HG03103 (cell line): ENCODE measurements around the gene CHMP1B.
"Not testable (repeated sequence)": the region's sequence is repeated elsewhere in the genome, so short reads cannot be mapped to it uniquely, and the experiment has no call there.

ENCODE experiments used
- ATAC-seq: cut with Tn5 transposase; IDR thresholded peaks from one replicate; pipeline ENCODE4 v1.9.1; 2021; ENCODE audit warnings: low read depth; ENCODE audit not compliant: unreplicated experiment

CHMP1B gene

DNA sequence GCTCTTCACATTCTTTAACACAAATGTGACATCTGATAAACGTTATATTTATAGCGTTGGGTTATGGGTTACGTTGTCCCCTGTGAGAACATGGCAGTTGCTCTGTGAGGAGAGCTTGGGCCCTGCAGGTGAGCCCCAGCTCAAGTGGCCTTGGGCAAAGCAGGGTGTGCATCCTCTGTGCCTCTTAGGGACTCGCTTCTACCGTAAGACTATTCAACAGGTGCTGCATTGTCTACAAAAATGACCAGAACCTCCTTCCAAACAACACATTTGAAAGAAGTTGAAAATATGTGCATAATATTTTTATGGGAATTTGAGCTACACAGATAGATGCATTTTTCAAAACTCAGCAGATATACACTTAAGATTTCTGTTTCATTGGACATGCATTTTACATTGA, 16.4 kb upstream of the CHMP1B start:
- ATAC-seq: no peak

DNA sequence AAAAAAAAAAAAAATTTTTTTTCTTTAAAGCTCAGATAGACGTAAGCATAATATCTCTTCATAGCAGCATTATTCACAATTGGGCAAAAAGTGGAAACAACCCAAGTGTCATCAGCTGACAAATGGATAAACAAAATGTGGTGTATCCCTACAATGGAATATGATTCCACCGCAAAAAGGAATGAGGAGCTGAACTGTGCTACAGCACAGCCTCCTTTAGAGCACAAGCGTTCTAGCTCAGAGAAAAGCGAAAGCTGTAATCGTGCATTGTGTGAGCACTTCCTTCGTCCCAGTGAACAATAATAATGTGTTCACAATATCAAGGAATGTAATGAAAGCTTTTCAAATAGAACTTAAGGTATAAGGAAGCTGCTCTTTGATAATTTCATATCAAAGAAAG, 11.7 kb upstream of the CHMP1B start:
- no peak for ATAC-seq

DNA sequence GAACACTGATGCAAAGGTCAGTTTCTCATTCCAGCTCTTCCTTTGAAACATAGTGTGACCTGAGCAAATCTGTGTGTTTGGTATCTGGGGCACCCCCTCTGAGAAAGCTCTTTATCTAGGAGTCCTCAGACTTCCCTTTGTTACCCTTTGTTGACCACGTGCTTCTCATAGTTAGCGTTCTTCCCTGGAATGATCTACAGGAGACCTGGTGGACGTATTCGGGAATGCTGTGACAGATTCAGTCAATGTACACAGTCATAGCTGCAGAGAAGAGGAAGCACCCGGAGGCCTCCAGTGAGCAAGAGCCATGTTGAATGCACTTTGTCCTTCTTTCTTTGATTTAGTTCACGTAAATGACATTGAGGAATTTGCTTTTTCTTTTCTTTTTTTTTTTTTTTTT, 10.7 kb upstream of the CHMP1B start:
- ATAC-seq: no peak

DNA sequence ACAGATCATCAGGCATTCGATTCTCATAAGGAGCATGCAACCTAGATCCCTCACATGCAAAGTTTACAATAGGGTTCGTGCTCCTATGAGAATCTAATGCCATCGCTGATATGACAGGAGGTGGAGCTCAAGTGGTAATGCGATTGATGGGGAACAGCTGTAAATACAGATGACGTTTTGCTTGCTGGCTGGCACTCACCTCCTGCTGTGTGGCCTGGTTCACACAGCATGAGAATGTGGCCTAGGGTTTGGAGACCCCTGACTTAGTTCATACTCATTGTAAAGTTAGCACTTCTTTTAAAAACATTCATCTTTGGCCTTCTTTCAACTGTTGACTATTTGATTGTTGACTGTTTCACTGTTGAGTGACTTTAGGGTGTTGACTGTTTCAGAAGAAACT, 8.7 kb upstream of the CHMP1B start:
- ATAC-seq: no peak

DNA sequence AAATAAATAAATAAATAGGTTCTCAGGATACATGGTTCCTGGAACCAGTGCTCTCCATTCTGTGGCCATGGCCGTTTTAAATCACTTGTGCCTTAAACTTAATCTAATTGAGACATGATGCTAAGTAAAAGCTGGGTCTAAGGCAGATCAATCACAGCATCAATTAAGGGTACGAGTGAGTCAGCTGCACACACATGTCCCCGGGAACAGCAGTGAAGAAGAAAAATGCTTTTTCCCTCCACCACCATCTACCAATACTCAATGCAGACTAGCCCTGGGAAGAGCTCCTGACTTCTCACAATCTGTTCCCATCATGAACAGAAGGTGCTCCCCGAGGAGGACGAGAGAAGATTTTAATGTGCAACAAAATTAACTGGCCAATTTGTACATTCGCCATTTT, 6.8 kb upstream of the CHMP1B start:
- ATAC-seq: no peak

DNA sequence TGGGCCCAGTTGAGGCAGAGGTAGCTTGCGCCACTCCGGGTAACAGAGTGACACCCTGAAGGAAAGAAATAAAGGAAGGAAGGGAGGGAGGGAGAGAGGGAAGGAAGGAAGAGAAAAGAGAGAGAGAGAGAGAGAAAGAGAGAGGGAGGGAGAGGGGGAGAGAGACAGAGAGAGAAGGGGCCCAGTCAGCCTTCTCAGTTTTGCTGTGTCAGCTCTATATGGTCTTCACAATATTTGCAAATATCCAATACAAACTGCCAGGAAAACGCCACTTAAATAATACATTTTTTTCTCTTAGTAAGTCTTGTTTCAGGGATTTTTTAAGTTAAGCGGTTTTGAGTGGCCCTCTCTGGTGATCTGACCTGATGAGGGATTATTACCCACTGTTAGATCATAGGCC, 5.6 kb upstream of the CHMP1B start:
- no peak for ATAC-seq

DNA sequence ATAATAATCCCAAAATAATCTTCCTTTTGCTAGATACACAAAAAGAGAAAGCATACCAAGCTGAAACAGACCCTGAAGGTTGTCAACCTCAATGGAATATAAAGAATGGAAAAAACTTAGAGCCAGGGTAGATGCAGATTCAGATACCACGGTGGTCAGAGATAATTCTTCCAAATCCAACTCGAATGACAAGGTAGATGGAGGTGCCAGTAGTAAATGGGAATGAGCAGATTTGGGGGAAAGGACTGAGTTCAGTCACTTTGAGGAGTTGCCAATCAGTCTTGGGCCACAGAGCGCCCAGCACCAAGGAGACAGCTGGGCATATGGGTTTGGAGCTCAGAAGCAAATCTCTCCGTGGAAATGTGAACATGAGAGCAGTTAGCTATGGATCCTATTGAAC, 3.4 kb upstream of the CHMP1B start:
- no peak for ATAC-seq

DNA sequence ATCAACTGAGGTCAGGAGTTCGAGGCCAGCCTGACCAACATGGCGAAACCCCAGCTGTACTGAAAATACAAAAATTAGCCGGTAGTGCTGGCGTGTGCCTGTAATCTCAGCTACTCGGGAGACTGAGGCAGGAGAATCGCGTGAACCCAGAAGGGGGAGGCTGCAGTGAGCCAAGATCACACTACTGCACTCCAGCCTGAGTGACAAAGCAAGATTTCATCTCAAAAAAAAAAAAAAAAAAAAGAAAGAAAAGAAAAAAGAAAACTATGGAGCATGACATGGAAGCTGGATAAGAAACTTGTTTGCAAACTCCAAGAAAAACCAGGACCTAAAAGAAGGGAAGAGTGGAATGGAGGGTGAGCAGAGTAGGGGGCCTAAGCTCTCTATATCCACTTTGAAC, 1.9 kb upstream of the CHMP1B start:
- no peak for ATAC-seq

DNA sequence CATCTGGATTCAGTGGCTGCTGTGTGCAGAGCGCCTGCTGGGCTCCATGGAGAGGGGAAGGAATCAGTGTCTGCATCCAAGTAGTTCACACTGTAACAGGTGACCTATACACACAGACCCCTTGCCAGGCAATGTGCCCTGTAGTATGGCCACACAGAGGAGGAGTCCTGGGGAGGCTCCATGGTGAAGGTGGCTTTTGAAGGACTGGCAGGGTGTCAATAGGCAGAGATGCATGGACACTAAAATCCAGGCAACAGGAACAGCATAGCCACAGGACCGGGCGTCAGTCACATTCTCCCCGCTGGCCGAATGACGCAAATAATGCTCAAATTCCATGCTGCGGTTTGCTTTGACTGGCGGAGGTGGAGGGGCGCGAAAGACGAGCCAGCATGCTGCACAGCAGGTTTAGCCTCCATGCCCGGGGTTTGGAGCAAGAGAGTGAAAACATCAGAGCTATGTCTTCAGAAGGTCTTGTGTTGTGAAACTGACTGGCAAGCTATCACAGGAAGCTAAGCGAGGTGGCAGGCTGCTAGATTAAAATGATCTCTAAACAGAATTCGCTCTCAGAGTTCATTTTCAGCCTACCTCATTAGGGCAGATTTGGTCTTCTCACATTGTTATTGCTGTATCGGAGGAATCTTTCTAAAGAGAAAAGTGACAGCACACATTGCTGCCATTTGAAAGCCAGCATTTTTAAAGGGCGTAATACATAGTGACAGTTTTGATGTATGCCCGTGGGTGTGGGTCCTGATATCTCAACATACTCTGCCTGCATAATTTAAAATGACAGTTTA, 1.2 kb upstream of the CHMP1B start:
- no peak for ATAC-seq

DNA sequence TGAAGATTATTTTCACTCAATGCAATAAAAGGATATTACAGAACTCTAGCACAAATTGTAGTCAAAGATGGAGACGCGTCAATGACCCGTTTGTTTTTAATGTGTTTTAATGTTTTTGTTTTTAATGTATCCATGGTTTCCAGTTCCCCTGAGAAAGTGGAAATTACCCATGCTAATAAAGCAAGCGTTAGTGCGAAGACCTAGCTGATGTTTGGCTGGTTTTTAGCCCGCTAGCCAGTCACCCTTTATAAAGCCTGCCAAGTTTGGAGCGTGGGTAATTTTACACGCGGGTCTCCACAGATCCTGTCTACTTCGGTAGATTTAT, 430 bp upstream of the CHMP1B start:
- ATAC-seq: no peak

DNA sequence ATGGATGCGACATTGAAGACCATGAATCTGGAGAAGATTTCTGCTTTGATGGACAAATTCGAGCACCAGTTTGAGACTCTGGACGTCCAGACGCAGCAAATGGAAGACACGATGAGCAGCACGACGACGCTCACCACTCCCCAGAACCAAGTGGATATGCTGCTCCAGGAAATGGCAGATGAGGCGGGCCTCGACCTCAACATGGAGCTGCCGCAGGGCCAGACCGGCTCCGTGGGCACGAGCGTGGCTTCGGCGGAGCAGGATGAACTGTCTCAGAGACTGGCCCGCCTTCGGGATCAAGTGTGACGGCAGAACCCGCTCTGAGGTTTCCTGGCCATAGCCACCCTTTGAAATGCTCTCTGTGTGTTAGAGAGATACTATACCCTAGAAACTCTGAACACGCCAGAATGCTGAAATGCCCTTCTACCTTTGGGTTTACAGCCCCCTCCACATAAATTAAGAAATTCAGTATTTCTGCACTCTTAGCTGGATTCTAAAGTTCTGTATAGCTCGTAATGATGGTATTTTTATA, 659 bp downstream of the CHMP1B start:
- peak; percentile 36 for ATAC-seq

DNA sequence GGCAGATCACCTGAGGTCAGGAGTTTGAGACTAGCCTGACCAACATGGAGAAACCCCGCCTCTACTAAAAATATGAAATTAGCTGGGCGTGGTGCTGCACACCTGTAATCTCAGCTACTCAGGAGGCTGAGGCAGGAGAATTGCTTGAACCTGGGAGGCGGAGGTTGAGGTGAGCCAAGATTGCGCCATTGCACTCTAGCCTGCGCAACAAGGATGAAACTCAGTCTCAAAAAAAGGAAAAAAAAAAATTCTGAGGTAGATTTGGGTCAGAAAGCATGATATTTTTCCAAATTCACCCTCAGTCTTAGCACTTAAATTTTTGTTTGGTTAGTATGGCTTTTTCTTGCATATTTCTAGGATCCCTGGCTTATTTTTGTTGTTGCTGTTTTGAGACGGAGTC, 3.3 kb downstream of the CHMP1B start:
- ATAC-seq: not testable (repeated sequence)

DNA sequence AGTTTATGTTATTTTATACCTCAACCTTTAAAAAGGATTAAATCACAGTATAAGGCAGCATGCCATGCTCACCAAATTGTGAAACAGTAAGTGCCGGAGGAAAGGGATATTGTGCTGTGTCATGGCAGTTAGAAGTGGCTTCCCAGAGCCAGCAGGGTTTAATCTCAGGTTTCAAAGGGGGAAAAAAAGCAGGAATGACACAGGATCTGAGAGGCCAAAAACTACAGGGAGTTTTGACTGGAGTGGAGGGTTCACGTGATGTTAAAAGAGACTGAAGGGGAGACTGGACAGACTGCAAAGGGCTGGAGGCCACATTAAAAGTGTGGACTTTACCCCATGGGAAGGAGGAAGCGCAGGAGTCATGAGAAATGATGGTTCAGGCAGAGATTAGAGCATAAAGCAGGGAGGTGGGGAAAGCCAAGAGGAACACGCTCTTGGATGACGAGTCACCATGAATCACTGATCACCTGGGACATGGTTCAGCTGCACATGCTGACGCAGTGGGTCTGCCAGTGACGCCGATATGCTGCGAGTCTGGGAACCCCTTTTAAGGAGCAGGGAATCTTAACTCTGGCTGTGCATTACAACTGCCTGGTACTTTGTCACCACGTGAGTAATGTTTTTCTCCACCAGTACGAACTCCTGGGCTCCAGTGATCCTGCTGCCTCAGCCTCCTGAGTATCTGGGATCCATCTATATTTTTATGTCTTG, 6.1 kb downstream of the CHMP1B start:
- no peak for ATAC-seq

DNA sequence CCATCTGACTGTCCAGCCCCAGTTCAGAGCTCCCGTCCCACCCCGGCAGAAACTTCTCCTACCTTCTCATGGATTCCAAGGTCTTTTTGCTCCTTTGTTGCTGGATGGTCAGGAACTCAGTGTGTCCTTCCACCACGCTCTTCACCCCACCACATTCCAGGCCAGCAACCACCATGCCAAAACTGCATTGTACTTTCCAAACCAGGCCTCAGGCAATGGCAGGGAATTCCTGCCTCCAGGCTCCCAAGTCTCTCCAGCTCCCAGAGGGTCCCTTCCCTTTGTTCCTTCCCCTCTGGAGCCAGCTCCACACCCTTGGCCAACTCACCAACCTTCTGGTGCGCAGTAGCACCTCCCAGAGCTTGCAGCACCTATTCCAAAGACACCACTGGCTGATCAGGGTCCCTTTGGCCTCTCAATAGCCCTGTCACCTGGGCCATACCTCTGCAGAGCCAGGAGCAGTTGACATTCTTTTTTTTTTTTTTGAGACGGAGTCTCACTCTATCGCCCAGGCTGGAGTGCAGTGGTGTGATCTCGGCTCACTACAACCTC, 8.1 kb downstream of the CHMP1B start:
- ATAC-seq: no peak

DNA sequence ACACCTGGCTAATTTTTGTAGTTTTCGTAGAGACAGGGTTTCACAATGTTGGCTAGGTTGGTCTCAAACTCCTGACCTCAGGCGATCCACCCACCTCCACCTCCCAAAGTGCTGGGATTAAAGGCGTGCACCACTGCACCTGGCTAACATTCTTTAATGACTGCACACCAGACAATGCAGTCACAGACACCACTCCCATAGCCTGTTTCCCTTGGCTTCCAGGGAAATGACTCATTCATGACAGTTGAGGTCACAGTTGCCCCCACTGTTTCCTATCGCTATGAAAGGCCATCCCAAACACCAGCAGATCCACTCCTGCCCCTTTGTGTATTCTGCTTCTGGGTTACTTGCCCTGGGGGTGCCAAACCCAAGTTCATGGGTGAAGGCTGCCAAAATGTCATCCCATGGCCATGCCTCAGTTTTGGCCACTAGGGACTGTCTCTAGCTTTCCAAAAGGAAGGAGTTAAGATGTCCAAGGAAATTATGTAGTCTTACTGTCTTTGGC, 8.7 kb downstream of the CHMP1B start:
- no peak for ATAC-seq

DNA sequence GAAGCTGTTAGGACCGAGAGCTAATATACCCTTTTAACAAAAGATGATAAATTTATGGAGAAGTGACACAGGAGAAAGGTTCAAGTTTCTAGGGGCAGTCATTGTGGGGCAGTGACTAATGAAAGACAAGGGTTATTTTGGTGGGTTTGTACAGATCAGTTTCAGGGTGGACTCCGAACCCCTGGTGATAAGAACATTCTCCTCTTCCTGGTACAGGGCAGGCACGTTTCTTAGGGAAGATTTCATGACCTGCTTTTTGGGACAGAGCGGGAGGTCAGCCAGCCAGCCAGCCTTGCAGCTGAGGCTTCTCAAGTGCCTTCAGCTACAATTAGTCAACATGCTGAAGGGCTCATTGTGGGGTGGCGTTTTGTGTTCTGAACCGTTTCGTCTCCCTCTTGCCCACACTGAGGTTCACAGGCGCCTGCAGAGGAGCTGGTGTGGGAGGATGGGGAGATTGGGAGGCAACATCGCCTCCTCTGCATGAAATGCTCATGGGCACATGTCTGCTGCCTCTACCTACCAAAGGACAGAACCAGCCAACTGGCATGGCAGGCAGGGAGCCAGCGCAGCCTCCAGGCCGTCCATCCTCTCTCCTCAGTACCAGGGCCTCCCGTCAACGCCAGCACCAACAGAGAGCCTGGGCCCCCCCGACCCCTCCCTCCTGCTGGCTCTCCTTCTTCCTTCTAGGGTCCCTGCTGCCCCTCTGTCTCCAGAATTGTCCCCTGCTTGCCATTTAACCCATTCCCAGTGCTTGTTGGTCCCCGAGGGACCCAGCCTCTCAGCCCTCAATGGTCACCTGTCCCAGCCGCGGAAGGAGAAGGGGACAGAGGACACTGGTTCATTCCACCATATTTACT, 9.6 kb downstream of the CHMP1B start:
- no peak for ATAC-seq

DNA sequence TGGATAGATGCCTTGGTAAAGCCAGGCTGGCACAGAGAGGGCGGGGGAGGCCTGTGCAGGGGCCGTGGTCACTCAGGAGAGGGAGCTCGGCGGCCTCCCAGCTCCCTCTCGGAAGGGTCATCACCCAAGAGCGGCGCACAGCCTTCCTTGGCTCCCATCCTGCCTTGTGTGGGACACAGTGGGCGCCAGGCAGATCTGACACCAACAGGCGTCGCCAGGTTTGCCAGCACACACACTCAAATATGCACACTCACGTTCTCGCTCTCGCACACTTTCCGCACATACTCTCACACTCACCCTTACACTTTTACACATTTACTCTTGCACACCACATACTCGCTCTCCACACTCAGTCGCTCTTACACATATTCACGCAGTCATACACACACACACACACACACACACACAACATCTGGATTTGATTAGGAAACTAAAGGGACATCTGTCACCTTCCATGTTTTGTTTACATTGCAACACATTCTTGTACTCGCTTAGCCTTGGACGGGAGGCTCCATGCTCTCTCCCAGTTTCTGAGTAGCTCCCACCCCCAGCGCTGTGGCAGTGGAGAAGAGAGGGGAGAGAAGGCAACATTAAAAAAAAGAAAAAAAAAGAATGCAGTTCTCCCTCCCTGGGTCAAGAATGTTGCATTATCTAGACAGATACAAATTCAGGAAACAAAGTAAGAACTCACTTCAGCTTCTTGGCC, 10.5 kb downstream of the CHMP1B start:
- no peak for ATAC-seq

DNA sequence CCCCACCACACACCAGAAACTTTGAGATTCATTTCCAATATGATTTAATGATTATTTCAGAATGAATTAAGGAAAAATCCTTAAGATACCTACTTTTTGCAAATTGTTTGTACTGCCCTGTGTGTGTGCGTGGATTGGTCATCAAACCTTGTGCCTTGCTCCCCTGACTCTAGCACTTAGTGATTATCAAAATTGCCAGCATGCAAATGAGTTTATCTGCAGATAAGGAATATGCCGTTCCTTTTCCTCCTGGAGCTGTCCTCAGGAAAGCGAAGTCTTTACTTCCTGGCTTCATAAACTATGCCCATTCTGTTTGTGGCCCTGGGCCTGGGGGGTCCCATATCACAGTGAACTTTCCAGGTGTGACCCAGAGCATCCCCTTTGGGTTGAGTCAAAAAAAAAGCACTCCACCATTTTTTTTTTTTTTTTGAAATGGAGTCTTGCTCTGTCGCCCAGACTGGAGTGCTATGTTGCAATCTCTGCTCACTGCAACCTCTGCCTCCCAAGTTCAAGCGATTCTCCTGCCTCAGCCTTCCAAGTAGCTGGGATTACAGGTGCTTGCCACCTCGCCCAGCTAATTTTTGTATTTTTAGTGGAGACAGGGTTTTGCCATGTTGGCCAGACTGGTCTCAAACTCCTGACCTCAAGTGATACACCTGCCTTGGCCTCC, 11.4 kb downstream of the CHMP1B start:
- ATAC-seq: no peak

DNA sequence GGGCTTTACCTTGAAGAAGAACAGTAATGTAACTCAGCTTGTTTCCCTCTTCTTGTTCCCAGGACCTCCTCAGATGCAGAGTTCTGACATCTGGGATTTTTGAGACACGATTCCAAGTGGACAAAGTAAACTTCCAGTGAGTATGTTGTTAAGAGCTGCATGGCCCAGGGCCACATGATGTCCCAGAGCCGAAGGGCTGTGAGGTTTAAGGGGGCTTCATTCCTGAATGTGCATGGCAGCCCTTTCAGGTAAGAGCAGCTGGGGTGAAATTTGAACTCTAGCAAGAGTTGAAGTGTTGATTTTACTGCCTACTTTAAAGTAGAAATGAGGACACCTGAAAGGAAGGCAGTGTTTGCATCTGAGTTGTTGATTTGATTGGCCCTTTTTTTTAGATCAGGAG, 13.3 kb downstream of the CHMP1B start:
- no peak for ATAC-seq

DNA sequence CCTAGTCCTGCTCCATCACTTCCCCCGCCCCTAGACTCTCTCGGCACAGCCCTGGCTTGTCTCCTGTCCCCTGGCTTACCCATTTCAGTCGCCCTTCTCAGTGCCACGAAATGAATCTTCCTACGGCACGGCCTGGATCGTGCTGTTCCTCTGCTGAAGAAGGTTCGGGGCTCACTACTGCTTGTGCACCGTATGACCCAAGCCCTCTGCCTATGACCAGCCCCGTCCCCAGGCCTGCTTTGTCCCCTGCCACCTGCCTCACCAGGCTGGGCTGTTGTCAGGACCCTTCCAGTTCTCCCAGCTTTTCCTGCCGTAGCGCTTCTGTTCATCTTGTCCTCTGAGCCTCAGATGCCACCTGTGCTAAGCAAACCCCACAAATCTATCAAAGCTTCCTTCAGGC, 13.9 kb downstream of the CHMP1B start:
- no peak for ATAC-seq
